ENCODE measurements around the gene FARS2. TPM values are rescaled to one million over a fixed set of nuclear protein-coding genes. Genes with fewer than 3 reads are reported as not detected.

FARS2 gene
- polyA plus RNA-seq, 1 of the 3 experiments (the other 2 are of a cell fraction), result 12.5 TPM

DNA sequence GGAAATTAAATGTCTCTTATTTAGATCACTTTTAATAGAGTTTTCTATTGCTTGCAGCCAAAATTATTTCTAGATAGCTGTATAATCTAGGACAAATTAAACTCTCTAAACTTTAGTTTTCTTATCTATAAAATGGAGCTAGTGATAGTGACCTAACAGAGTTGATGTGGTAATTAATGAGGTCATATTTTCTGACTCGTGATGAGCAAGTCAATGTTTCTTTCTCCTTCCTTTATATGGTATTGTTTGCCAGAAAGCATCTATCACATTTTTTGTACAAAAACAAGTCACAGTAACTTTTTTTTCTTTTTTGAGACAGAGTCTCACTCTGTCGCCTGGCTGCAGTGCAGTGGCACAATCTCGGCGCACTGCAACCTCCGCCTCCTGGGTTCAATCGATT lies 267.7 kb downstream of the FARS2 start:
- no peak overlapping the region for H2AFZ ChIP-seq (ENCODE audit: low read depth)
- no peak overlapping the region for H3K4me3 ChIP-seq (ENCODE audit: low read depth in 2 of 2, low read length in 1 of 2)
- TF ChIP-seq RXRA (IDR thresholded peaks at IDR 0.05; ENCODE audit: borderline replicate concordance, low read depth), result no peak
- TF ChIP-seq MEF2A (IDR thresholded peaks at IDR 0.05; ENCODE audit: borderline replicate concordance, low read depth), result no peak
- TF ChIP-seq YY1 (IDR thresholded peaks at IDR 0.05; ENCODE audit: low read depth), result no peak
- TF ChIP-seq, protein P1, sequence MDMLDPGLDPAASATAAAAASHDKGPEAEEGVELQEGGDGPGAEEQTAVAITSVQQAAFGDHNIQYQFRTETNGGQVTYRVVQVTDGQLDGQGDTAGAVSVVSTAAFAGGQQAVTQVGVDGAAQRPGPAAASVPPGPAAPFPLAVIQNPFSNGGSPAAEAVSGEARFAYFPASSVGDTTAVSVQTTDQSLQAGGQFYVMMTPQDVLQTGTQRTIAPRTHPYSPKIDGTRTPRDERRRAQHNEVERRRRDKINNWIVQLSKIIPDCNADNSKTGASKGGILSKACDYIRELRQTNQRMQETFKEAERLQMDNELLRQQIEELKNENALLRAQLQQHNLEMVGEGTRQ (IDR thresholded peaks at IDR 0.05; ENCODE audit: borderline replicate concordance, low read depth, low read length), result no peak
- TF ChIP-seq SIN3A (IDR thresholded peaks at IDR 0.05; ENCODE audit: borderline replicate concordance, low read depth, low read length), result no peak
- TF ChIP-seq FOXM1 (IDR thresholded peaks at IDR 0.05; ENCODE audit: low read depth), result no peak
- TF ChIP-seq, protein P2, sequence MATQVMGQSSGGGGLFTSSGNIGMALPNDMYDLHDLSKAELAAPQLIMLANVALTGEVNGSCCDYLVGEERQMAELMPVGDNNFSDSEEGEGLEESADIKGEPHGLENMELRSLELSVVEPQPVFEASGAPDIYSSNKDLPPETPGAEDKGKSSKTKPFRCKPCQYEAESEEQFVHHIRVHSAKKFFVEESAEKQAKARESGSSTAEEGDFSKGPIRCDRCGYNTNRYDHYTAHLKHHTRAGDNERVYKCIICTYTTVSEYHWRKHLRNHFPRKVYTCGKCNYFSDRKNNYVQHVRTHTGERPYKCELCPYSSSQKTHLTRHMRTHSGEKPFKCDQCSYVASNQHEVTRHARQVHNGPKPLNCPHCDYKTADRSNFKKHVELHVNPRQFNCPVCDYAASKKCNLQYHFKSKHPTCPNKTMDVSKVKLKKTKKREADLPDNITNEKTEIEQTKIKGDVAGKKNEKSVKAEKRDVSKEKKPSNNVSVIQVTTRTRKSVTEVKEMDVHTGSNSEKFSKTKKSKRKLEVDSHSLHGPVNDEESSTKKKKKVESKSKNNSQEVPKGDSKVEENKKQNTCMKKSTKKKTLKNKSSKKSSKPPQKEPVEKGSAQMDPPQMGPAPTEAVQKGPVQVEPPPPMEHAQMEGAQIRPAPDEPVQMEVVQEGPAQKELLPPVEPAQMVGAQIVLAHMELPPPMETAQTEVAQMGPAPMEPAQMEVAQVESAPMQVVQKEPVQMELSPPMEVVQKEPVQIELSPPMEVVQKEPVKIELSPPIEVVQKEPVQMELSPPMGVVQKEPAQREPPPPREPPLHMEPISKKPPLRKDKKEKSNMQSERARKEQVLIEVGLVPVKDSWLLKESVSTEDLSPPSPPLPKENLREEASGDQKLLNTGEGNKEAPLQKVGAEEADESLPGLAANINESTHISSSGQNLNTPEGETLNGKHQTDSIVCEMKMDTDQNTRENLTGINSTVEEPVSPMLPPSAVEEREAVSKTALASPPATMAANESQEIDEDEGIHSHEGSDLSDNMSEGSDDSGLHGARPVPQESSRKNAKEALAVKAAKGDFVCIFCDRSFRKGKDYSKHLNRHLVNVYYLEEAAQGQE (IDR thresholded peaks at IDR 0.05; ENCODE audit: low read depth, low read length), result no peak
- TF ChIP-seq GATA2 (CRISPR knock-in tag; IDR thresholded peaks at IDR 0.05), result no peak
- no peak for TF ChIP-seq TCF12 (IDR thresholded peaks at IDR 0.05)
- TF ChIP-seq POLR2AphosphoS5 (IDR thresholded peaks at IDR 0.05; ENCODE audit: low read depth, low read length), result no peak
- TF ChIP-seq RAD21 (IDR thresholded peaks at IDR 0.05; ENCODE audit: low read length), result no peak
- no peak for TF ChIP-seq RCOR1 (IDR thresholded peaks at IDR 0.05; ENCODE audit: low read length)
- TF ChIP-seq, protein P3, sequence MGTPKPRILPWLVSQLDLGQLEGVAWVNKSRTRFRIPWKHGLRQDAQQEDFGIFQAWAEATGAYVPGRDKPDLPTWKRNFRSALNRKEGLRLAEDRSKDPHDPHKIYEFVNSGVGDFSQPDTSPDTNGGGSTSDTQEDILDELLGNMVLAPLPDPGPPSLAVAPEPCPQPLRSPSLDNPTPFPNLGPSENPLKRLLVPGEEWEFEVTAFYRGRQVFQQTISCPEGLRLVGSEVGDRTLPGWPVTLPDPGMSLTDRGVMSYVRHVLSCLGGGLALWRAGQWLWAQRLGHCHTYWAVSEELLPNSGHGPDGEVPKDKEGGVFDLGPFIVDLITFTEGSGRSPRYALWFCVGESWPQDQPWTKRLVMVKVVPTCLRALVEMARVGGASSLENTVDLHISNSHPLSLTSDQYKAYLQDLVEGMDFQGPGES (IDR thresholded peaks at IDR 0.05; ENCODE audit: low read depth, low read length), result no peak
- no peak for TF ChIP-seq MXI1 (IDR thresholded peaks at IDR 0.05; ENCODE audit: low read depth, low read length)
- H3K9me3 ChIP-seq, result no peaks in the 10 kb centered on the region
- no peak overlapping the region for H3K27ac ChIP-seq (ENCODE audit: low read depth in 2 of 2, low read length in 1 of 2)
- no peaks in the 10 kb centered on the region for H3K79me2 ChIP-seq (ENCODE audit: insufficient read depth)
- WGBS (ENCODE audit: low lambda C conversion rate), result 96% methylated on average over 6 of the region's 6 CpGs
- no peaks in the 10 kb centered on the region for H3F3A ChIP-seq (replicated peaks; ENCODE audit: insufficient read depth)
- ChIA-PET CTCF (no interaction called here), POLR2A (no interaction called here)
- no peak overlapping the region for H3K4me2 ChIP-seq
- H3K9me2 ChIP-seq, result no peaks in the 10 kb centered on the region
- no peaks in the 10 kb centered on the region for H3K36me3 ChIP-seq (replicated peaks in 1 of 2; ENCODE audit: control insufficient read depth in 1 of 2, insufficient read depth in 2 of 2, low read length in 1 of 2)
- H4K20me1 ChIP-seq (ENCODE audit: insufficient read depth), result no peaks in the 10 kb centered on the region
- no peak for DNase-seq
- H3K9ac ChIP-seq, result no peak overlapping the region
- H3K27me3 ChIP-seq (ENCODE audit: insufficient read depth), result no peaks in the 10 kb centered on the region
- no peaks in the 10 kb centered on the region; a peak in 1 of 4 replicates for H3K4me1 ChIP-seq (ENCODE audit: control insufficient read depth in 1 of 2, insufficient read depth in 2 of 2, low read depth in 1 of 2, low read length in 1 of 2)
